Right ventricle myocardium superior (tissue), 1 donor: ENCODE measurements around the gene HMBS. TPM values are rescaled to one million over a fixed set of nuclear protein-coding genes. Genes with fewer than 3 reads are reported as not detected.
A peak's percentile ranks its signal among the peaks of the same experiment; 100 is the strongest.
"Not testable (repeated sequence)": the region's sequence is repeated elsewhere in the genome, so short reads cannot be mapped to it uniquely, and the experiment has no call there.

Source experiments
- ATAC-seq: fragments of 200-7000 bp; cut with Tn5 transposase; one replicate; pipeline ENCODE4 v1.9.1; 2020; ENCODE audit warnings: mild to moderate bottlenecking; ENCODE audit not compliant: poor library complexity
- DNase-seq: peaks from one replicate; pipeline ENCODE4 v3.0.0-alpha.2; 2020
- intact Hi-C: fragments of 100-400 bp; cut with DNase I; formaldehyde crosslinking; loops from one replicate; pipeline ENCODE4 v1.11.2; 2022
- total RNA-seq: library from RNA; stranded (reverse); fragmentation: NEBNext Ultra II Directional; extraction: Animal tissue kit (Norgen Biotek cat#: 25700); gene quantifications from one replicate; pipeline ENCODE4 v1.2.1, GENCODE V29; 2021
- donor health status: DM: no; HTN: yes; CAD: no; lungs with severe emphysema.

HMBS gene
- total RNA-seq, 1 donor from 2014 or later, result 22.1 TPM

GRCh38 chr11:119095066-119095880, 10.6 kb downstream of the HMBS start:
- ATAC-seq (peak; percentile 97), DNase-seq (peak; percentile 98)
- intact Hi-C loops, result loop anchor here (2.0 kb wide), 1 partner anchor 102 kb away; no protein-coding TSS in a partner anchor

GRCh38 chr11:119099711-119100110, 15.0 kb downstream of the HMBS start:
- DNase-seq (no peak), ATAC-seq (no peak)
- intact Hi-C loops, result no loop called here

- no peak for ATAC-seq
- intact Hi-C loops, result no loop called here
- DNase-seq, result no peak
Measured at GRCh38 chr11:119100246-119100970, 15.7 kb downstream of the HMBS start.

GRCh38 chr11:119100994-119101758, 16.5 kb downstream of the HMBS start:
- intact Hi-C loops, result no loop called here
- no peak for DNase-seq
- ATAC-seq, result peak; percentile 2

- DNase-seq, result peak; percentile 91
- intact Hi-C loops, result no loop called here
- ATAC-seq, result peak; percentile 96
Measured at GRCh38 chr11:119101759-119102423, 17.2 kb downstream of the HMBS start, which contains the start of gene DPAGT1. Gene DPAGT1, minus strand, starts transcription at chr11:119101853. Its CDS starts 198 bp downstream, at chr11:119101655.

- DNase-seq, intact Hi-C loops, ATAC-seq: not testable (repeated sequence)
Measured at GRCh38 chr11:119103161-119103664, 18.5 kb downstream of the HMBS start.

- intact Hi-C loops, result no loop called here
- DNase-seq (no peak), ATAC-seq (no peak)
Measured at GRCh38 chr11:119103793-119104192, 19.1 kb downstream of the HMBS start.

- DNase-seq, result peak; percentile 95
- ATAC-seq, result peak; percentile 95
- intact Hi-C loops, result no loop called here
Measured at GRCh38 chr11:119106564-119107537, 22.2 kb downstream of the HMBS start, which contains the start of gene C2CD2L. Gene C2CD2L, plus strand, starts transcription at chr11:119107344. Its CDS starts 398 bp downstream, at chr11:119107742.

GRCh38 chr11:119107538-119108145, 23.0 kb downstream of the HMBS start:
- peak; percentile 36 for ATAC-seq
- intact Hi-C loops, result no loop called here
- no peak for DNase-seq

- DNase-seq (no peak), ATAC-seq (no peak)
- intact Hi-C loops, result no loop called here
Measured at GRCh38 chr11:119108146-119108856, 23.6 kb downstream of the HMBS start.

- no peak for DNase-seq
- ATAC-seq, result no peak
- intact Hi-C loops, result no loop called here
Measured at GRCh38 chr11:119108857-119109221, 24.2 kb downstream of the HMBS start.

GRCh38 chr11:119109843-119110242, 25.2 kb downstream of the HMBS start:
- ATAC-seq (no peak), DNase-seq (no peak)
- intact Hi-C loops, result no loop called here

- intact Hi-C loops, result no loop called here
- ATAC-seq (no peak), DNase-seq (no peak)
Measured at GRCh38 chr11:119110439-119110838, 25.8 kb downstream of the HMBS start.

- ATAC-seq (no peak), DNase-seq (no peak)
- intact Hi-C loops, result no loop called here
Measured at GRCh38 chr11:119111361-119111925, 26.8 kb downstream of the HMBS start.

GRCh38 chr11:119112314-119113020, 27.8 kb downstream of the HMBS start:
- no peak for DNase-seq
- intact Hi-C loops, result no loop called here
- ATAC-seq, result no peak
